ENCODE results near the gene DOCK11. TPM values are rescaled to one million over a fixed set of nuclear protein-coding genes. Genes with fewer than 3 reads are reported as not detected.
A peak's percentile ranks its signal among the peaks of the same experiment; 100 is the strongest.

Gene DOCK11
- total and polyA plus RNA-seq, 2 experiments from 2014 or later, result 11.7 to 21.9 TPM

DNA sequence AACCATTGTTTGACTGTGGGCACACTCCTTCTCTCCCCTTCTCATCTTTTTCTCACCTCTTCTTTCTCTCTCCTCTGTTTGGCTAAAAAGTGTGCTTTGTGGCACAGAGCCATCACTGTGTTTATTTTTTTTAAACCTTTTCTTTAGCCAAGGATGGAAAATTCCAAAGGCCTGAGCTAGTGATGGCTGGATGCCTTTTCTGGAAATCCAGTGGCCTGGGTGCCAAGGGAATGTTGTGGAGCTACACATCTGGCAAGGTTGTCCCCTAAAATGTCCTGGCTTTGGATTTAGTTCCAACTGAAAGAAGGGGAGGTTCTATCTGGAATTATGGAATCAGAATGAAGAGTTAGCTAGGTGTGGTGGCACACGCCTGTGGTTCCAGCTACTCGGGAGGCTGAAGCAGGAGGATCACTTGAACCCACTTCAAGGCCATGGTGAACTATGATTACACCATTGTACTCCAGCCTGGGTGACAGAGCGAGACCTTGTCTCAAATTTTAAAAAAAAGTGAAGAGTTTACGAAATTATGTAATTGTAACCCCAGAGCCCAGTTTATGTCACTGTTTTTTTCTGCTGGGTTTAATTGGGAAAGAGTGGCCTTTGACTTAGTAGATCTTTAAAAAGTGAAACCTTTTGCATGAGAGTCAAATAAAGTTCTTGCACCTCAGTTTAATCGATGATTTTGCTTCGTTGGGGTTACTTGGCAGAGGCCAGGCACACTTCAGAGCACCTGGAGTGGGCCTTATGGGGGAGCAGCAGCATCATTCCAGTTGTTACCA is 17.7 kb downstream of the DOCK11 start:
- 74 to 85% methylated on average over 4 to 6 of the region's 6 CpGs for WGBS, 2 experiments (ENCODE audit: low coverage in 1 of 2, low lambda C conversion rate in 2 of 2, missing lambda C conversion rate in 2 of 2)

DNA sequence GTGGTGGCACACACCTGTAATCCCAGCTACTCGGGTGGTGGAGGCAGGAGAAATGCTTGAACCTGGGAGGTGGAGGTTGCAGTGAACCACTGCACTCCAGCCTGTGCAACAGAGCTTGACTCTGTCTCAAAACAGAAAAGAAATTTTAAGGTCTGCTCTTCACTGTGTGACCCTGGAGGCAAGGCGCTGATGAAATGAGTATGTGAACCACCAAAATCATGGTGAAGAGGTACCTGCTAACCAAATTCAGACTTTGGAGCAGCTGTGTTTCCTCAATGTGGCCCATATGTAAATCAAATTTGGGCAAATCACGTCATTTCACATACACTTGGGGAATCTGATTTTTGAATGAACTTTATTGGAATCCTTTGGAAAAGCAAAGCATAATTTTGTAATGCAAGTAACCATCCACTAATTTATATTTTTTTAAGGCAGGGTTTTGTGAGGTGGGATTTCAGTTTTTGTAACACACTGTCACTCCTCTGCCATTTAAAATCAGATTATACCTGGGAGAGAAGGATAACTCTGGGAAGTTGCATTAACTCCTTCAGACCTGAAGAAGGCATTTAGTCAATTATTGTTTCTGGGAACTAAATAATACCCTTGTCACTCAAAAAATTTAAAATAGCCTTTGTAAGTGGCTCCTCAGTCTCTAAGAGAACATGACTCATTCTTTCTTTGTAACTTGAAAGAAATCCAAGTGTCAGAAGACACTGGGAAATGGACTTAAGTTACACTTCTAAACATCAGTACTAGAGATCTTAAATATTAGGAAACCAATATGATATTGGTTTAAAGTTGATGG is 24.0 kb downstream of the DOCK11 start:
- peaks cover 41% of the 10 kb centered on the region for H3K4me1 ChIP-seq (ENCODE audit: insufficient read depth)
- peak; percentile 71 for DNase-seq
- H2AFZ ChIP-seq, result no peak overlapping the region
- peak overlapping the region; percentile 81 for H3K9ac ChIP-seq
- H4K20me1 ChIP-seq (ENCODE audit: insufficient read depth), result no peaks in the 10 kb centered on the region
- H3K27ac ChIP-seq, result peak overlapping the region; percentile 99
- no peaks in the 10 kb centered on the region for H3K9me3 ChIP-seq (ENCODE audit: low read depth)
- peak overlapping the region; percentile 83 for H3K4me2 ChIP-seq (ENCODE audit: unreplicated experiment)
- no peaks in the 10 kb centered on the region for H3K36me3 ChIP-seq (ENCODE audit: low read depth)
- peaks cover 24% of the 10 kb centered on the region for H3F3A ChIP-seq (ENCODE audit: insufficient read depth)
- in situ Hi-C loops (cut with MboI), result no loop called here
- H3K79me2 ChIP-seq (ENCODE audit: insufficient read depth), result peaks cover 27% of the 10 kb centered on the region
- TF ChIP-seq EZH2 (IDR thresholded peaks at IDR 0.05; ENCODE audit: insufficient read depth, poor library complexity, severe bottlenecking), result no peak
- no peak for TF ChIP-seq EZH2phosphoT487 (IDR thresholded peaks at IDR 0.05; ENCODE audit: insufficient read depth, low read depth)
- no peaks in the 10 kb centered on the region for H3K9me2 ChIP-seq (ENCODE audit: insufficient read depth)
- WGBS, 2 experiments (ENCODE audit: low coverage in 1 of 2, low lambda C conversion rate in 2 of 2, missing lambda C conversion rate in 2 of 2), result 63 to 70% methylated on average over 3 of the region's 3 CpGs
- H3K27me3 ChIP-seq (replicated peaks; ENCODE audit: insufficient read depth), result no peaks in the 10 kb centered on the region
- H3K4me3 ChIP-seq, result peak overlapping the region; percentile 45

More for the DNA sequence above, 17.7 kb downstream of the DOCK11 start:
- Histone ChIP-seq H3K9ac (no peak overlapping the region), H3K36me3 (ENCODE audit: low read depth) (no peaks in the 10 kb centered on the region), H3K4me3 (no peak overlapping the region), H4K20me1 (ENCODE audit: insufficient read depth) (no peaks in the 10 kb centered on the region), H3K9me3 (ENCODE audit: low read depth) (no peaks in the 10 kb centered on the region), H3F3A (ENCODE audit: insufficient read depth) (no peaks in the 10 kb centered on the region), H2AFZ (no peak overlapping the region), H3K9me2 (ENCODE audit: insufficient read depth) (no peaks in the 10 kb centered on the region), H3K4me2 (ENCODE audit: unreplicated experiment) (no peak overlapping the region), H3K4me1 (ENCODE audit: insufficient read depth) (peaks cover 5% of the 10 kb centered on the region; the same call in 1 of the 2 replicates), H3K79me2 (ENCODE audit: insufficient read depth) (peaks cover 11% of the 10 kb centered on the region; the same call in 1 of the 2 replicates), H3K27ac (no peak overlapping the region), H3K27me3 (replicated peaks; ENCODE audit: insufficient read depth) (no peaks in the 10 kb centered on the region)
- peak; percentile 29 for DNase-seq
- in situ Hi-C loops (cut with MboI), result no loop called here
- no peak for TF ChIP-seq EZH2 (IDR thresholded peaks at IDR 0.05; ENCODE audit: insufficient read depth, poor library complexity, severe bottlenecking)
- TF ChIP-seq EZH2phosphoT487 (IDR thresholded peaks at IDR 0.05; ENCODE audit: insufficient read depth, low read depth), result no peak

DNA sequence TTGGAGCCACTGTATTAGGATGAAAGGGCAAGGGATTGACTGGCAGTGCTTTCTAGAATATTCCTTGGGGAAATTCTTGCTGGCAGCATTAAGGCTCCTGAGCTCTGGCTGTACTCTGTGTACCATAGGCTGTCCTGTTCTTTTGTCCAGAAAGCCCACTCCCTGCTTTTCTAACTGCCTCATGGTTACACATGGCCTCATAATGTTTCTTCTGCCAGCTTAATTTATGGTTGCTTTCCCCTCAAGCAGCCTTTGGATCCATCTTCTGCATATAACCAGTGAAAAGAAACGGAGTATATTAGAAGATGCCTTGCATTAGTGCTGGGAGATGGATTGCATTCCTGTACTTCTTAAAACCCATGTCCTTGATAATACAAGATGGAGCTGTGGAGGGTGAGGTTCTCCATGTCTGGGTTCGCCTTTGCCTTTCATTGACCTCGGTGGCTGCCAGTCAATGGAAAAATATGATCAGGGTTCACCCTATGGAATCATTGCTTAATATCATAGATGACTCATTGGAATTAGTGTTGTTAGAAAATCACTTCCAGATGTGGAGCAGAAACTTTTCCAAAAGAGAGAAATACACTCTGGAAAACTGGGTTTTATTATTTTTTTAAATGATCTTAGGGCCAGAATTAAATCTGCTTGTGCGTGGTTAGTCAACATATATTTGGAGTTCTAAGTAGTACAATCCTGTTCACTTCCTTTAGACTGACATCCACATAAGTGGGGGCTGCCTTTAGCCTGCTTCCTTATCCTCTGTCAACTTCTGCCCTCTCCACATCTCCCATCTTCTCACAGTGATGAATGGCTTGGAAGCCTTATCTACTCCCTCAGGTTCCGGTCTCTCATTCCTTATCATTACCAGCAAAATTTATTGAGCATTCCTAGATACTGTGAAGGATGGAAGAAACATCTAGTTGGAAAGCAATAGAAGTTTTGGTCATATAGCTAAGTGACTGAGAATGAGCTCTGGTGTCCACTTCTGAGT is 24.9 kb downstream of the DOCK11 start:
- peak overlapping the region; percentile 48; the same call in 1 of the 2 replicates for H2AFZ ChIP-seq
- DNase-seq, result peak; percentile 76
- H3K9ac ChIP-seq, result peak overlapping the region; percentile 81
- no peaks in the 10 kb centered on the region for H4K20me1 ChIP-seq (ENCODE audit: insufficient read depth)
- no peaks in the 10 kb centered on the region for H3K36me3 ChIP-seq (ENCODE audit: low read depth)
- H3K9me2 ChIP-seq (ENCODE audit: insufficient read depth), result no peaks in the 10 kb centered on the region
- H3K79me2 ChIP-seq (ENCODE audit: insufficient read depth), result peaks cover 27% of the 10 kb centered on the region
- H3K9me3 ChIP-seq (ENCODE audit: low read depth), result no peaks in the 10 kb centered on the region
- in situ Hi-C loops (cut with MboI), result no loop called here
- peak overlapping the region; percentile 54 for H3K4me3 ChIP-seq
- 2% methylated on average over 5 of the region's 5 CpGs for WGBS, 2 experiments (ENCODE audit: low coverage in 1 of 2, low lambda C conversion rate in 2 of 2, missing lambda C conversion rate in 2 of 2)
- TF ChIP-seq EZH2phosphoT487 (IDR thresholded peaks at IDR 0.05; ENCODE audit: insufficient read depth, low read depth) (no peak), EZH2 (IDR thresholded peaks at IDR 0.05; ENCODE audit: insufficient read depth, poor library complexity, severe bottlenecking) (no peak)
- H3K27me3 ChIP-seq (replicated peaks; ENCODE audit: insufficient read depth), result no peaks in the 10 kb centered on the region
- peaks cover 41% of the 10 kb centered on the region for H3K4me1 ChIP-seq (ENCODE audit: insufficient read depth)
- H3F3A ChIP-seq (ENCODE audit: insufficient read depth), result peaks cover 24% of the 10 kb centered on the region
- H3K4me2 ChIP-seq (ENCODE audit: unreplicated experiment), result peak overlapping the region; percentile 83
- peak overlapping the region; percentile 99 for H3K27ac ChIP-seq
